Measurements from ENCODE around the gene NCCRP1. TPM values are rescaled to one million over a fixed set of nuclear protein-coding genes. Genes with fewer than 3 reads are reported as not detected.

Gene NCCRP1
- total RNA-seq, 4 donors from 2014 or later: 208 to 737 (median 262) TPM

GRCh38 chr19:39181500-39182173 is 15.1 kb upstream of the NCCRP1 start:
- H3K27ac ChIP-seq: peak overlapping the region in 1 of 4 donors; percentile 9
- H3K27me3 ChIP-seq: no peaks in the 10 kb centered on the region
- TF ChIP-seq POLR2A (IDR thresholded peaks at IDR 0.05) (no peak), CTCF (IDR thresholded peaks at IDR 0.05) (no peak)
- no peaks in the 10 kb centered on the region for H3K9me3 ChIP-seq
- no peak overlapping the region for H3K4me3 ChIP-seq
- peaks cover 0 to 5% (median 0%) of the 10 kb centered on the region in 3 donors for H3K4me1 ChIP-seq
- intact Hi-C loops (cut with DNase I): no loop called here
- peaks cover 17 to 48% (median 23%) of the 10 kb centered on the region in 3 donors for H3K36me3 ChIP-seq
- no peak for DNase-seq
- WGBS, 2 donors: 60 to 75% methylated on average over 10 to 11 of the region's 21 CpGs

- H3K36me3 ChIP-seq: peaks cover 17 to 43% (median 22%) of the 10 kb centered on the region in 3 donors
- H3K4me1 ChIP-seq: peaks cover 0 to 8% (median 0%) of the 10 kb centered on the region in 3 donors
- 46 to 54% methylated on average over 4 of the region's 4 CpGs for WGBS, 2 donors
- H3K27ac ChIP-seq: peak overlapping the region in 1 of 4 donors; percentile 9
- H3K4me3 ChIP-seq: no peak overlapping the region
- TF ChIP-seq POLR2A (IDR thresholded peaks at IDR 0.05) (no peak), CTCF (IDR thresholded peaks at IDR 0.05) (no peak)
- intact Hi-C loops (cut with DNase I): no loop called here
- H3K9me3 ChIP-seq: no peaks in the 10 kb centered on the region
- H3K27me3 ChIP-seq: no peaks in the 10 kb centered on the region
- no peak for DNase-seq
Measured at GRCh38 chr19:39182174-39182505, 14.6 kb upstream of the NCCRP1 start.

- Histone ChIP-seq H3K36me3 (peaks cover 7 to 34% (median 13%) of the 10 kb centered on the region in 3 donors), H3K9me3 (no peaks in the 10 kb centered on the region), H3K4me1 (peaks cover 0 to 14% (median 0%) of the 10 kb centered on the region in 3 donors), H3K27ac (peak overlapping the region in 1 of 4 donors; percentile 20), H3K4me3 (no peak overlapping the region), H3K27me3 (peaks cover 0 to 9% (median 0%) of the 10 kb centered on the region in 4 donors)
- 43 to 82% methylated on average over 8 of the region's 8 CpGs for WGBS, 2 donors
- DNase-seq: no peak
- intact Hi-C loops (cut with DNase I): no loop called here
- TF ChIP-seq CTCF (IDR thresholded peaks at IDR 0.05) (no peak), POLR2A (IDR thresholded peaks at IDR 0.05) (no peak)
Measured at GRCh38 chr19:39183104-39183503, 13.7 kb upstream of the NCCRP1 start.

- Histone ChIP-seq H3K27me3 (peaks cover 0 to 21% (median 0%) of the 10 kb centered on the region in 4 donors), H3K9me3 (no peaks in the 10 kb centered on the region), H3K4me1 (peaks cover 0 to 8% (median 0%) of the 10 kb centered on the region in 3 donors), H3K27ac (no peak overlapping the region), H3K4me3 (no peak overlapping the region), H3K36me3 (peaks cover 0 to under 1% (median 0%) of the 10 kb centered on the region in 3 donors)
- intact Hi-C loops (cut with DNase I): loop anchor here (5.0 kb wide), 1 partner anchor 64 kb away; no protein-coding TSS in a partner anchor
- no peak for DNase-seq
- 87 to 89% methylated on average over 8 of the region's 8 CpGs for whole genome bisulfite sequencing, 2 donors
- TF ChIP-seq POLR2A (IDR thresholded peaks at IDR 0.05) (no peak), CTCF (IDR thresholded peaks at IDR 0.05) (no peak)
Measured at GRCh38 chr19:39186391-39186790, 10.4 kb upstream of the NCCRP1 start.

- WGBS, 2 donors: 34 to 47% methylated on average over 2 of the region's 8 CpGs
- Histone ChIP-seq H3K4me3 (no peak overlapping the region), H3K27me3 (peaks cover 0 to 21% (median 0%) of the 10 kb centered on the region in 4 donors), H3K36me3 (no peaks in the 10 kb centered on the region), H3K27ac (peak overlapping the region in 3 of 4 donors; percentile 55 to 70 (median 58)), H3K9me3 (no peaks in the 10 kb centered on the region), H3K4me1 (peaks cover 0 to 8% (median 0%) of the 10 kb centered on the region in 3 donors)
- intact Hi-C loops (cut with DNase I): loop anchor here (5.0 kb wide), 1 partner anchor 65 kb away; no protein-coding TSS in a partner anchor
- TF ChIP-seq CTCF (IDR thresholded peaks at IDR 0.05) (no peak), POLR2A (IDR thresholded peaks at IDR 0.05) (no peak)
- DNase-seq: no peak
Measured at GRCh38 chr19:39187552-39187943, 9.2 kb upstream of the NCCRP1 start.
